ENCODE results near the gene ZNF326.

DNA sequence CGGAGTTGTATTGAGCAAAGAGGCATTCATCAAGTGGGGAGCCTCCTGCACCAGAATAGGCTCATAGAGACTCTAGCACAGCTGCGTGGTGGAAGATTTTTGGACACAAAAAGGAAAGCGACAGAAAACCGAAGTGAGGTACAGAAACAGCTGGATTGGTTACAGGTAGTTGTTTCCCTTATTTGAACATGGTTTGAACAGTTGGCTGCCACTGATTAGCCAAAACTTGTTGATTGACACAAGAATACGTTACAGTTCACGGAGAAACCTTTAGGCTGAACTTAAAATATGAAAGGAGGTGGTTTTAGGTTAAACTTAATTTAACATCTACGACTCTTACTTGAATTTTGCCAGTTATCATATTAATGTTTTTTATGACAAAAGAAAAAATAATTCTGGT lies 89.1 kb downstream of the ZNF326 start:
- TF ChIP-seq CTCF (conservative IDR thresholded peaks at IDR 0.05) (no peak), EZH2 (IDR thresholded peaks at IDR 0.05; ENCODE audit: low read depth) (no peak)

Measured in PC-9 (cell line).